Sciatic nerve (tissue), 2 donors: ENCODE data around the gene OCLN. TPM values are rescaled to one million over a fixed set of nuclear protein-coding genes. Genes with fewer than 3 reads are reported as not detected.
"Not testable (repeated sequence)": the region's sequence is repeated elsewhere in the genome, so short reads cannot be mapped to it uniquely, and the experiment has no call there.

Experiments used
- ATAC-seq: fragments of 200-7000 bp; cut with Tn5 transposase; one replicate; pipeline ENCODE4 v1.9.1; 2020; ENCODE audit warnings: mild to moderate bottlenecking, moderate library complexity
- DNase-seq: peaks from one replicate; pipeline ENCODE4 v3.0.0-alpha.2; 2020; ENCODE audit warnings: low spot score
- intact Hi-C: fragments of 100-400 bp; cut with DNase I; formaldehyde crosslinking; loops from one replicate; pipeline ENCODE4 v1.14.2; 2022
- total RNA-seq: library from RNA; stranded (reverse); fragmentation: NEBNext Ultra II Directional; extraction: Animal tissue kit (Norgen Biotek cat#: 25700); gene quantifications from one replicate; pipeline ENCODE4 v1.2.1, GENCODE V29; 2021
- donor health status: DM: no; HTN: no; CAD: no.
- donor health status: DM: no; HTN: no; CAD: no.

Gene OCLN
- total RNA-seq, 1 donor from 2014 or later = 18.5 TPM

DNA sequence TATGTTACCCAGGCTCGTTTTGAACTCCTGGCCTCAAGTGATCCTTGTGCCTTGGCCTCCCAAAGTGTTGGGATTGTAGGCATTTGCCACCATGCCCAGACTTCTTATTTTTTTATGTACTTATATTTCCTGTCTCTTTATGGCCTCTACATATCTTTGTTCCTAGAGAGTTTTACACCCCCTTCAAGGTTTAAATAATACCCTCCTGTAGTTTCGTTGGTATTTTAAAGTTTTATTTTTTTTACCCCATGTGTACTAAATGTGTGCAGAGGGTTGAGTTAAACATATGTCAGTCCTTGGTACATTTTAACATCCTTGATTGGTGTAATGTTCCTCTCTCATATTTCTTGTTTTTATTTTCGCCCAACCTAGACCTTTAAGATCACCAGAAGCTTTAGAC lies 29.4 kb downstream of the OCLN start:
- intact Hi-C loops = no loop called here
- DNase-seq = no peak
- ATAC-seq = no peak

DNA sequence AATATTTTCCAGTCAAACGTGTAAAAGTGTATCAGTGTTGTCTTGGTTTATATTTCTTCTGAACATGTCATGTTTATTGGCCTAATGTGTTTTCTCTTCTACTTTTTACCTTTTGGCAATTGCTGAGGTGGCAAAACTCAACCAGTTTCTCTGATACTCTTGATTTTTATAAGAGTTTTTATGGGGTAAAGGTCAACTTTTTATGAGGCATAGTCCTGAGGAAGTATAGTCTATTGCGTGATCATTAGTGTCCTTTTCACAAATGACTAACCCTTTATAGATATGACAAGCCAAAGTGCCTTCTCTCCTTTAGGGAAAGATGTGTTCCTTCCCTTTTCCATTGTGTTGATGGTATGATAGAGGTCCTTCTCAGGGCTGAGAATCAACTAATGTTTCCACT lies 32.9 kb downstream of the OCLN start:
- intact Hi-C loops = no loop called here
- ATAC-seq = no peak
- DNase-seq = no peak

GRCh38 chr5:69526660-69527059 lies 34.1 kb downstream of the OCLN start:
- ATAC-seq = no peak
- intact Hi-C loops = no loop called here

DNA sequence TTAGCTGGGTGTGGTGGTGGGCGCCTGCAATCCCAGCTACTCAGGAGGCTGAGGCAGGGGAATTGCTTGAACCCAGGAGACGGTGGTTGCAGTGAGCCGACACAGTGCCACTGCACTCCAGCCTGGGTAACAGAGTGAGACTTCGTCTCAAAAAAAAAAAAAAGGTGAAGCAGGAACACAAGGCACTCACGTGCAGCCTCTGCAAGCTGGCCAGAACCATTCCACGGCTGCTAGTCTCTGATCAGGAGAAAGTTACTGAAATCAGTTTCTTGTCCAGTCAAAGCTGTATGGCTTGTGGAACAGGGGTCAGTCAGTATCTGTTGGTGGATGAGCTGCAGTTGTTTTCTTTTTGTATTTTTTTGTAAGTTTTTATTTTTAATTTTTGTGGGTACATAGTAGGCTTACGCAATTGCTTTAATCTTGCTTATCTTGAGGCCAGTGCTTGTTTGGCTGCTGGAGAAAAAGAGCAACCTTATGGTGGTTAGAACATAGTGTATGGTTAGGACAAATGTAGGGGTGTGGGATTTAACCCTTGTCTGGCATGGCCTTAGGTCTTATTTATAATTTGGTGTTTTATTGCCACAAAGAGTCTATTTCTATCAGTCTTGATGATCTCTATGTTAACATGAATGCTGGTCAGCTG lies 34.7 kb downstream of the OCLN start:
- intact Hi-C loops = no loop called here
- DNase-seq = no peak
- ATAC-seq = no peak

More at GRCh38 chr5:69526660-69527059, 34.1 kb downstream of the OCLN start:
- no peak for DNase-seq

- no peak for DNase-seq
- intact Hi-C loops = no loop called here
- ATAC-seq = no peak
Observed at GRCh38 chr5:69528035-69528434, 35.4 kb downstream of the OCLN start.

- intact Hi-C loops = no loop called here
- DNase-seq (no peak), ATAC-seq (no peak)
Observed at GRCh38 chr5:69528609-69529008, 36.0 kb downstream of the OCLN start.

GRCh38 chr5:69530561-69531405 lies 38.2 kb downstream of the OCLN start:
- no peak for DNase-seq
- intact Hi-C loops = no loop called here
- ATAC-seq = no peak

DNA sequence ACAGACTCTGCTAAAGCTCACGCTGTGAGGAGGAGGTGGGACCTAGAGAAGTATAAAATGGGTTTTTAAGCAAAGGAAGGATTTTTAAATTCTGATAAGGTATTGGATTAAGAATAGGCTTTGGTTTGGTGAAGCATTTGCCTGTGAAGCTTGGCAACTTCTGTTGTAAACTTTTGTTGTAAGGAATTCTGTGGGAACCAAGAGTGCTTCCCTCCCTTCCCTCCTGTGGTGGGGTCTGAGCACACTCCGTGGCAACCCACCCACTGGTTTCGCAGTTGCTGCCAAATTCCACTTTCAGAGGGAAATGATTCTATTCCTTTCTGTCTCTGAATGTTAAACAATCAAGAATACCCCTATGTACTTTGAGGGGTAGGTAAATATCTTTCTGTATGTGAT lies 38.8 kb downstream of the OCLN start:
- ATAC-seq (no peak), DNase-seq (no peak)
- intact Hi-C loops = no loop called here

GRCh38 chr5:69537911-69538310 lies 45.3 kb downstream of the OCLN start:
- intact Hi-C loops, ATAC-seq, DNase-seq: not testable (repeated sequence)

- DNase-seq, ATAC-seq, intact Hi-C loops: not testable (repeated sequence)
Observed at GRCh38 chr5:69538735-69539134, 46.1 kb downstream of the OCLN start.

GRCh38 chr5:69541347-69541746 lies 48.8 kb downstream of the OCLN start:
- intact Hi-C loops, DNase-seq, ATAC-seq: not testable (repeated sequence)

DNA sequence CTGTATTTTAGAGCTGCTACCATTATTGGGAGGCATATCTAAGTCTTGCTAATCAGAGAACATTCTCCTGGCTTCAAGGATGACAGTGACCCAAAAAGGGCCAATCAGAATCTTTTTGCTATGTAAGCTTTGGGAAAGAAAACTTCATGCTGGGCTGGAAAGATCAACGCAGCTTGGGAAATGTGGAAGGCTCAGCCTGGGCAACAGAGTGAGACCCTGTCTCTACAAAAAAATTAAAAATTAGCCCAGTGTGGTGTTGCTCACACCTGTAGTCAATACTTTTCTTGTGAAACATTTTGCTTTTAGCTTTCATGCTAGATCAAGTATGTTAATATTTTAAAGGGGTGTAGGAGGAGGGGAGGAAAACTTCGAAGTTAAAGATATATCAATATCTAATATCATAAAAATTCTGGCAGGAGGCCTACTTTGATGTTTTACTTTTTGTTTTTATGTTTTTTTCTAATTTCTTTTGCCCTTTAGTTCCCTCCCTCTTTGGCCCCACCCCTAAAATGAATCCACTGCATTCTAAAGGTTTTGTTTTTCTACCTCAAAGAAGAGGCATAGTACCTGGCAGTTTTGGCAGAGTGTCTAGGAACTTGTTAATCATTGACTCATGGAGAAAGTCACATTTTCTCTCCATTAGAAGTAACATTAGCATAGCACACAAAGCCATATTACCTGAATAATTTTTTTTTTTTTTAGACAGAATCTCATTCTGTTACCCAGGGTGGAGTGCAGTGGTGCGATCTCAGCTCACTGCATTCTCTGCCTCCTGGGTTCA lies 50.4 kb downstream of the OCLN start:
- ATAC-seq, DNase-seq, intact Hi-C loops: not testable (repeated sequence)

- ATAC-seq, intact Hi-C loops: not testable (repeated sequence)
Observed at GRCh38 chr5:69544602-69545001, 52.0 kb downstream of the OCLN start.

DNA sequence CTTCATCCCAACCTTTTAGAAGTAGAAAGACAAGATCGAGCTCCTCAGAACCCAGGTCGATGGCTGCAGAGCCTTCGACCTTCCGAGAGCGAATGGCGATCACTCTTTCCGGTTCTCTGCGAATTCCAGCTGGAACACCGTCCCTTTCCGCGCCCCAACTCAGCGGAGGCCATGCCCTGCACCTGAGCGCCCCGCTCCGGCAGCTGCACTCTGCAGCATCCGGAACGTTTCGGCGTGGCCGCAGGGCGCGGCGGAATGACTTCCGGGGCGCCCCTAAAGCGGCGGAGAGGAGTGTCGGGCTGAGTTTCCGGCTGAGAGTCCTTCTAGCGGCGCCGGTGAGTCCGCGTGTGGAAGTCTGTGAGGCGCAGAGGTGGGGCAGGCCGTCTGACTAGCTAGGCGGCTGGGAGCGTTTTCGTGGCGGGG lies 67.3 kb downstream of the OCLN start, which contains the start of gene GTF2H2C:
TSS of gene GTF2H2C (plus strand) at position 284 of the 423 bp plus-strand sequence. CDS start 4,942 bp downstream, outside the sequence.
- DNase-seq = peak; percentile 75
- peak; percentile 98 for ATAC-seq
- intact Hi-C loops = not testable (repeated sequence)

More at GRCh38 chr5:69544602-69545001, 52.0 kb downstream of the OCLN start:
- DNase-seq = not testable (repeated sequence)

DNA sequence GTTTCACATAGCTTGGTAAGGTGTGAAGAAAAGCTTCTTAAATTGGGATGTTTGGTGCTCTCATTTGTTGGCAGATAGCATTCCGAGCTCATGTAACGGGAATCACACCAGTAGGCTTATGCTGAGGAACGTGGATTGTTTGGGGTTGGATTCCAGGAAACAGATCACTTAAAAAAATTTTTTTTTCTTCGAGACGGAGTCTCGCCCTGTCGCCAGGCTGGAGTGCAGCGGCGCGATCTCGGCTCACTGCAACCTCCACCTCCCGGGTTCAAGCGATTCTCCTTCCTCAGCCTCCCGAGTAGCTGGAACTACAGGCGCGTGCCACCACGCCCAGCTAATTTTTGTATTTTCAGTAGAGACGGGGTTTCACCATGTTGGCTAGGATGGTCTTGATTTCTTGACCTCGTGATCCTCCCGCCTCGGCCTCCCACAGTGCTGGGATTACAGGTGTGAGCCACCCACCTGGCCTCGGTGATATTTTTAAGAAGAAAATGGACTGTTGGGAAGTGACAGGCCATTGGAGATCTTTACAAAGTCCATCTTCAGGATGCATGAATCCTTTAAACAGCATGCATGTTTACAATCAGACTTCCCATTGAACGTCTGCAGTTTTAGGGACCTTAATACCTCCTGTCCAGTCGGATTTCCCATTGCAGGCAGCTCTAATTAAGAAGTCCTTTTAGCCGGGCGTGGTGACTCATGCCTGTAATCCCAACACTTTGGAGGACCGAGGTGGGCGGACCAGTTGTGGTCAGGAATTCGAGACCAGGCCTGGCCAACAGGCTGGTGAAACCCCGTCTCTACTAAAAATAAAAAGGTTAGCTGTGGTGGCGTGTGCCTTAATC lies 68.2 kb downstream of the OCLN start:
- intact Hi-C loops, DNase-seq: not testable (repeated sequence)
- ATAC-seq = peak; percentile 7

- ATAC-seq, intact Hi-C loops, DNase-seq: not testable (repeated sequence)
Observed at GRCh38 chr5:69566172-69566571, 73.6 kb downstream of the OCLN start.

- ATAC-seq, intact Hi-C loops: not testable (repeated sequence)
Observed at GRCh38 chr5:69568072-69568471, 75.5 kb downstream of the OCLN start.

DNA sequence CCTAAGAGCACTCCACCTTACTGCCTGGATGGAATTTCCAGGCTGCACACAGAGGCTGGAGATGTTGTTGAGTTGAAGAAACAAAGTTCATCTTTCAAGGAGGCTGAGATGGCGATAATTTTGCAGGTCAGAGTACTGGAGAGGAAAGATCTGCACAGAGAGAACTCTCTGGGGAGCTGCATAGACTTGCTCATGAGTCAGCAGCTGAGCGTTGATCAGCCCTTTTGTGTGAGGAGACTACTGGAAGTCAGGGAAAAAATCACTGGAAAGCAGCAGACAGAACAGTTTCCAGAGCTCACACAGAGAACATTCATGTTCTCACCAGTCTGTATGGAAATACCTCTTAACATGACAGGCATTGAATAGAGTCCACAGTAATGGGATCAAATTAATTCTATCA lies 90.8 kb downstream of the OCLN start:
- DNase-seq, intact Hi-C loops: not testable (repeated sequence)
- peak; percentile 79 for ATAC-seq

More at GRCh38 chr5:69568072-69568471, 75.5 kb downstream of the OCLN start:
- DNase-seq = not testable (repeated sequence)
